Lower lobe of right lung (tissue), 2 donors: Measurements from ENCODE around the gene CATSPERB. TPM values are rescaled to one million over a fixed set of nuclear protein-coding genes. Genes with fewer than 3 reads are reported as not detected.

Experiments
- ATAC-seq, 2 donors: fragments of 200-7000 bp; cut with Tn5 transposase; one replicate each; pipeline ENCODE4 v1.9.1; 2020 to 2022; ENCODE audit warnings: mild to moderate bottlenecking in 2 of 2, moderate library complexity in 2 of 2
- DNase-seq: peaks from one replicate; pipeline ENCODE4 v3.0.0-alpha.2; 2020
- H3K27ac ChIP-seq: fragments of 200-600 bp; one replicate; pipeline ENCODE4 v1.8.0; 2022
- H3K27me3 ChIP-seq: fragments of 200-600 bp; one replicate; pipeline ENCODE4 v1.8.0; 2022; ENCODE audit warnings: low read depth
- H3K36me3 ChIP-seq: fragments of 200-600 bp; one replicate; pipeline ENCODE4 v1.8.0; 2022; ENCODE audit warnings: mild to moderate bottlenecking
- H3K4me1 ChIP-seq: fragments of 200-600 bp; one replicate; pipeline ENCODE4 v1.8.0; 2022
- H3K4me3 ChIP-seq: fragments of 200-600 bp; one replicate; pipeline ENCODE4 v1.8.0; 2022; ENCODE audit warnings: mild to moderate bottlenecking
- H3K9me3 ChIP-seq: fragments of 200-600 bp; one replicate; pipeline ENCODE4 v1.8.0; 2022
- CTCF ChIP-seq: fragments of 200-600 bp; IDR thresholded peaks from one replicate; pipeline ENCODE4 v1.8.0; 2022; ENCODE audit warnings: antibody characterized with exemption, mild to moderate bottlenecking
- intact Hi-C: fragments of 100-400 bp; cut with DNase I; formaldehyde crosslinking; loops from one replicate; pipeline ENCODE4 v1.11.0; 2022
- total RNA-seq: library from RNA; stranded (reverse); fragmentation: NEBNext Ultra II Directional; extraction: Animal tissue kit (Norgen Biotek cat#: 25700); gene quantifications from one replicate; pipeline ENCODE4 v1.2.1, GENCODE V29; 2021
- donor health status: DM: no; HTN: yes; CAD: no; lungs with severe emphysema.

Gene CATSPERB
- total RNA-seq, 1 donor from 2014 or later, result 2.8 TPM

GRCh38 chr14:91624757-91625156, 107.1 kb downstream of the CATSPERB start:
- H3K27me3 ChIP-seq, result no peaks in the 10 kb centered on the region
- no peak for TF ChIP-seq CTCF
- no peak overlapping the region for H3K27ac ChIP-seq
- no peaks in the 10 kb centered on the region for H3K9me3 ChIP-seq
- H3K4me3 ChIP-seq, result no peak overlapping the region
- DNase-seq, result no peak
- H3K36me3 ChIP-seq, result no peaks in the 10 kb centered on the region
- no peak for ATAC-seq
- no peaks in the 10 kb centered on the region for H3K4me1 ChIP-seq
- intact Hi-C loops, result no loop called here

- H3K27ac ChIP-seq, result no peak overlapping the region
- DNase-seq, result no peak
- TF ChIP-seq CTCF, result no peak
Measured at GRCh38 chr14:91614187-91614586, 117.7 kb downstream of the CATSPERB start.

GRCh38 chr14:91613459-91614112, 118.3 kb downstream of the CATSPERB start:
- intact Hi-C loops, result no loop called here
- H3K9me3 ChIP-seq, result no peaks in the 10 kb centered on the region
- DNase-seq (no peak), ATAC-seq (no peak)
- H3K27ac ChIP-seq, result no peak overlapping the region
- no peaks in the 10 kb centered on the region for H3K27me3 ChIP-seq
- no peaks in the 10 kb centered on the region for H3K4me1 ChIP-seq
- TF ChIP-seq CTCF, result no peak
- no peak overlapping the region for H3K4me3 ChIP-seq
- no peaks in the 10 kb centered on the region for H3K36me3 ChIP-seq

More at GRCh38 chr14:91614187-91614586, 117.7 kb downstream of the CATSPERB start:
- intact Hi-C loops, result no loop called here
- Histone ChIP-seq H3K9me3 (no peaks in the 10 kb centered on the region), H3K27me3 (no peaks in the 10 kb centered on the region), H3K36me3 (no peaks in the 10 kb centered on the region), H3K4me1 (no peaks in the 10 kb centered on the region), H3K4me3 (no peak overlapping the region)
- no peak for ATAC-seq

GRCh38 chr14:91611528-91611927, 120.4 kb downstream of the CATSPERB start:
- ATAC-seq (no peak), DNase-seq (no peak)
- no peaks in the 10 kb centered on the region for H3K36me3 ChIP-seq
- H3K4me1 ChIP-seq, result no peaks in the 10 kb centered on the region
- no peak for TF ChIP-seq CTCF
- H3K27ac ChIP-seq, result no peak overlapping the region
- H3K4me3 ChIP-seq, result no peak overlapping the region
- H3K27me3 ChIP-seq, result no peaks in the 10 kb centered on the region
- intact Hi-C loops, result no loop called here
- no peaks in the 10 kb centered on the region for H3K9me3 ChIP-seq

GRCh38 chr14:91609161-91609560, 122.7 kb downstream of the CATSPERB start:
- Histone ChIP-seq H3K27me3 (no peaks in the 10 kb centered on the region), H3K4me3 (no peak overlapping the region), H3K36me3 (no peaks in the 10 kb centered on the region), H3K9me3 (no peaks in the 10 kb centered on the region), H3K27ac (no peak overlapping the region), H3K4me1 (no peaks in the 10 kb centered on the region)
- no peak for TF ChIP-seq CTCF
- intact Hi-C loops, result no loop called here
- ATAC-seq, result no peak
- no peak for DNase-seq
